CD4-positive, alpha-beta T cell treated with Interleukin-15 for 4 hours (primary cell): ENCODE results near the gene PLEKHD1.
A peak's percentile ranks its signal among the peaks of the same experiment; 100 is the strongest.

Source experiments
- DNase-seq: peaks from one replicate; pipeline ENCODE4 v3.0.0-alpha.2; 2020; ENCODE audit warnings: low spot score

PLEKHD1 gene

DNA sequence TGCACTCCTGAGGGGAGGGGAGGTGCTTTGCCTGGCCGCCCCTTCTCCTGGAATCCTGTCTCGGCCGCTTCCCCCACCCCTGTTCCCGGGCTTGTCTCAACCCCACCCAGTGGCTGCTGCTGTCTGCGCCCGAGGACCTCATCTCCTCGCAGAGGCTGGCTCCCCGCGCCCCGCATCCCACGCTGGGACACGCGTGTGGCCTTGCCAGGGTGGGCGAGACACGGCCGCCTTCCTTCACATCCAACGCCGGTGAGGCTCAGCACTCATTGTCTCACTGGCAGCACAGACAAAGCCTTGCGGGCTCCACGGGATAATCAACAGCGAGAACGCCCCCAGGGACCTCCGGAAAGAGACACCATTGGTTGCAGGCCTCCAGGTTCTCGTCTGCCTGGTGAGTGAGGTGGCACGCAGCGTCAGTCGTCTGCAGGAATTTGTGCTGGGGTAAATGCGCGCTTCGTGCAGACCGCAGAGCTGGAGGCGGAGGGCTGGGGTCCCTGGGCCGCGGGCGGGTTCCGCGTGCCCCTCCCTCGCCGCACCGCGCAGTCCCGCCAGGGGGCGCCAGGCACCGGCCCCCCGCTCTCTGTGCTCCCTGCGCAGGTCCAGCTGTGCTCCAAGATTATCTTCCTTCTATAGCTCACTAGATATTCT is 63.3 kb downstream of the PLEKHD1 start:
- no peak for DNase-seq

DNA sequence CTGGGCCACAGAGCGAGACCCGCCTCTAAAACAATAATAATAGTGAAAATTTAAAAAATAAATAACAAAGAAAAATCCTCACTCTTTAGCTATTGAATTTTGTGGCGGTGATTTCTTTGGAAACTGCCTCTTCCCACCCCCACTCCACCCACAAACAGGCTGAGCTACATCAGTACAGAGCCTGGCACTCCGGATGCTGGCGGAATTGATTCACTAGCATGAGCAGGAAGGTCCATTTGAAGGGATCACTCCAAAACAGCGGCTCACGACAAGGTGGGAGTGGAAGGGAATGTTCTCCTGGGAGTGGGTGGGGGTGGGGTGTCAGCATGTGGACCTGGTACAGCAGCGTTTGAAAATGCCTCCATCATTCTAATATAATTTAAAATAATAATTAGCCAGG is 64.0 kb downstream of the PLEKHD1 start:
- no peak for DNase-seq

- DNase-seq, result no peak
Observed at GRCh38 chr14:69551511-69551910, 67.0 kb downstream of the PLEKHD1 start.

GRCh38 chr14:69553252-69553651 is 68.7 kb downstream of the PLEKHD1 start:
- DNase-seq, result no peak

DNA sequence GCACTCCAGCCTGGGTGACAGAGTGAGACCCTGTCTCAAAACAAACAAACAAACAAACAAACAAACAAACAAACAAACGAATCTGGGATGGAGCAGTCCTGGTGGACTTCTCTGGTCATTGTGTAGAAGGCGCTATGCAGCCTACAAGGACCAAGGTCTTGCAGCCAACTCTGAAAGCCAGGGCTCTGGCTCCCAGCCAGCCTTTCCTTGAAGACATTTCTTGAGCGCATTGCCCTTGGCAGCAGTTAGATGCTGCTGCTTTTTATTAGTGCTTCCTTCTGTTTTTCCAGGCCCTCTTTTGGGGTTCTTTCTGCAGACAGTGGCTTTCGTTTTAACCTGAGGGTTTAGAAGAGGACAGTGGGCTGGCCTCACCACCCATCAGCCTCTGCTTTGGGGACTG is 70.0 kb downstream of the PLEKHD1 start:
- DNase-seq, result no peak

DNA sequence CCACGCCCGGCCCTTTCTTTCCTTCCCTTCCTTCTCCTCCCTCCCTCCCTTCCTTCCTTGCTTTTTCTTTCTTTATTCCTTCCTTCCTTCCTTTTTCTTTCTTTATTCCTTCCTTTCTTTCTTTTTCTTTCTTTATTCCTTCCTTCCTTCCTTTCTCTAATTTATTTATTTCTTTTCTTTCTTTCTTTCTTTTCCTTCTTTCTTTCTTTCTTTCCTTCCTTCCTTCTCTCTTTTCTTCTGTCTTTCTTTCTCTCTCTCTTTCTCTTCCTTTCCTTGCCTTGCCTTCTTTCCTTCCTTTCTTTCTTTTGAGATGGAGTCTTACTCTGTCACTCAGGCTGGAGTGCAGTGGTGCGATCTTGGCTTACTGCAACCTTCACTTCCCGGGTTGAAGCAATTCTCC is 74.2 kb downstream of the PLEKHD1 start:
- DNase-seq, result no peak

GRCh38 chr14:69559581-69560011 is 75.1 kb downstream of the PLEKHD1 start:
- no peak for DNase-seq

GRCh38 chr14:69560826-69561225 is 76.3 kb downstream of the PLEKHD1 start:
- DNase-seq, result no peak

- no peak for DNase-seq
Observed at GRCh38 chr14:69561893-69562292, 77.4 kb downstream of the PLEKHD1 start.

GRCh38 chr14:69567563-69567962 is 83.0 kb downstream of the PLEKHD1 start:
- no peak for DNase-seq

DNA sequence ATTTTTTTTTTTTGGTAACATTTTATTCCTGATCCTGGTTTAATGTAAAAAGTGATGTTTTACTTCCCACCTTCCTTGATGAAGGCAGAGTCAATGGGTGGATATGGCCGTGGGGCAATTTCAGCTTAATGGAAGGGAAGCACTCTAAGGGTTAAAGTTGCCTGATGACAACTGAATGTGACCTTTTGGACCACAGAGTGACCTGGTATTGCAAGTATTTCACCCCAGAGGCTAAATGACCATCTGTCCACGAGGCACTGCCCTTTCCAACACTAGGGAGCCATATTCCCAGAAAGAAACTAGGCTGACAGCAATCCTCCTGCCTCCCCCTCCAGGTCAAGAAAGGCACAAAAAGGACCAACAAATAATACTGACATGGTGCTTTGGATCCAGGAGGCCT is 85.3 kb downstream of the PLEKHD1 start:
- no peak for DNase-seq

- DNase-seq, result no peak
Observed at GRCh38 chr14:69570836-69571330, 86.4 kb downstream of the PLEKHD1 start.

DNA sequence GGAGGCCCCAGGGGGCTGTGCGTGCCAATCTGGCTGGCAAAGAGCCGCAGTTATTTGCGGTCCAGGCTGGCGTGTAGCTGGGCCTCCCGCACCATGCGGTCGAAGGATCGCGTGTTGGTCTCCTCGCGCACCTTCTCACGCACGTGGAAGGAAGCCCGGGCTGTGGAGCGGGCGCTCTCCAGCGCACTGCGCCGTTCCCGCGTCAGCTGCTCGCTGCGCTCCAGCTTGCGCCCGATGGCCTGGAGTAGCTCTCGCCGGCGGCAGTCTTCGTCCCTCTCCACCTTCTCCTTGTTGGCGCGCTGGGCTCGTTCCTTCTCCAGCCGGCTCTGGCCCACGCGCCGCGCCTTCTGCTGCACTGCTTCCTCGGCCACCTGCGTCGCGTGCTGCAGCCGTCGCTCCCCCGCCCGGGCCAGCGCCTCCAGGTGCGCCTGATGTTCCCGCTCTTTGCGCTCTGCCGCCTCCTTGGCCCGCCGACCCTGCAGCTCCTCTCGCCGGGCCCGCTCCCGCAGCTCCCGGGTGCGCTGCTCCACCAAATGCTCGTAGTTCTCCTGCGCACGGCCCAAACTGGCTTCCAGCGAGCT is 87.0 kb downstream of the PLEKHD1 start:
- DNase-seq, result no peak

DNA sequence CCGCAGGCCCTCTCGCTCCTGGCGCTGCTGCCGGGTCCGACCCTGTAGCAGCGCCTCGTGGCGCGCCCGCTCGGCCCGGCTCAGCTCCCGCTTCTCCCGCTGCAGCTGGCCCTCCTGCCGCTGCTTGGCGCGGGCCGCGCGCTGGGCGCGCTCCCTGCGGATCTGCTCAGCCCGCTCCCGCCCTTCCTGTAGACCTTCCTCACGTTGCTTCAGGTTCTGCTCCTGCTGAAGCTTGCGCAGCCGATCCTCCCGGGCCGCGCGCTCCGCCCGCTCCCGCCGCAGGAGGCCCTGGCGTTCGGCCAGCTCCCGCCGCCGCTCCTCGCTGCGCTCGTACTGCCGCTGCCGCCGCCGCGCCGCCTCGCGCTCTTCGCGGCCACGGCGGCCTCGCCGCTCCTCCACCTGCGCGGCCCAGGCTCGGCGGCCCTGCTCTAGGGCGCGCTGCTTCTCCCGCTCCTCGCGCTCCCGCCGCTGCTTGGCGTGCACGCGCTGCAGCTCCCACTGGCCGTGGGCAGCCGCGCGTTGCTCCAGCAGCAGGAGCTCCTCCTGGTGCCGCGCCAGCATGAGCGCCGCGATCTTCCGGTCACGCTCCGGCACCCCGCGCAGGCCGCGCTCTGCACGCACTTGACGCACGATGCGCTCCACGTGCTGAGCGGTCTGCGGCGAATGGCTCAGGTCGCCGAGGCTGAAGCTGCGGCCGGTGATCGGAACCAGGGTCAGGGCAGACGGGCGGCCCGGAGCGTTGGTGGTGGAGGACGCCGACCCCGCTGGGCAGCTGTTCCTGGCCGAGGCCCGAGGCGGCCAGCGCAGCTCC is 87.7 kb downstream of the PLEKHD1 start:
- no peak for DNase-seq

- DNase-seq, result no peak
Observed at GRCh38 chr14:69572841-69573135, 88.3 kb downstream of the PLEKHD1 start.

GRCh38 chr14:69573205-69573830 is 88.8 kb downstream of the PLEKHD1 start:
- no peak for DNase-seq

DNA sequence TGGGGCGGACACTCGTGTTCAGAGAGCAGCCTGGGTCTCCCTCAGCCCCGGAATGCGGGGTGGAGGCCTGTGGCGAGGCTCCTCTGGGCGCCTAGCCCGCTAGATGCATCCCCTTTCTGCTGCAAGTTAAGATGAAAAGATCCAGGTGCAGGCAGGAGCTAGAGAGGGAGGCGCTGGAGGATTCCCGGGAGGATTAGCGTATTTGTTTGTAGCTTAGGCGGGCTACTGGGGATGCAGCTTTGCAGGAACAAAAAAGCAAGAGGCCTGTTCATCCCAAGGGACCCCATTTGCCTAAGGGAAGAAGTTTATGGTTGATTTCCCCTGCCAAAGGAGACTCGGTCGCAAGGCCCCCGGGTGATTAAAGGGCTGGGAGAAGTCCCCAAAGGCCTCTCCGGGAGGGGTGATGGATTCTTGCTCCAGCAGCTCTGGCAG is 89.3 kb downstream of the PLEKHD1 start:
- DNase-seq, result no peak

DNA sequence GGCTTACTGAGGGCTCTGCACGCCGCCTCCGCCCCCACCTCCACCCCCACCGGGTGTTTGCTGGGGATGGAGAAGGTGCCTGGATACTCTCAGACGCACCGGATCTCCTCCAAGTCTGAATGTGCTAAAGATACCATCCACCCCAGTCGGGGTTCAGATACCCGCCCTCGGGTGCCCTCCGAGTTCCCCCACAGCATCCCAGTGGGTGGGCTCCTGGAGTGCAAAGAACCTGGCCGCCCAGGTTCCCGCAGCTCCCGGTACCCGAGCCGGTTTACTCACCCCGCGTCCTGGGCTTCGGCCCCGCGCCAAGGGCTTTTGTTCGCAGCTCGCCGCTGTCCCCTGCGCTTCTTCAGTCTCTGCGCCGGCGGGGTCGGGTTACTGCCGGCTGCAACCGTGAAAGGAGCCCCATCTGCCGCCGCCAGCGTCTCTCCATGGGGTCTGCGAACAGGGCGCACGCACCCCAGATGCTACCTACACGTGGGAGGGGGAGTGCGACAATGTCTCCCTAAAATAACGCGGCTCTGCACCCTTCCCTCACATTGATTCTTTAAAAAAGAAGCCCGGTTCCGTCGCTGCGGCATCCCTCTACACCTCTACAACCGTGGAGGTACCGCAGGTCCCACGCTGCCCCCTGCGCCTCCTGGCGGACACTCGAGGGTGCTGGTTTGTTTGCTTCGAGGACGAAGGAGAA is 89.9 kb downstream of the PLEKHD1 start, which contains the start of gene CCDC177:
Gene CCDC177, minus strand, starts transcription at position 609 of the 691 bp plus-strand sequence. CDS start 1,249 bp downstream, outside the sequence.
- DNase-seq, result peak; percentile 69

DNA sequence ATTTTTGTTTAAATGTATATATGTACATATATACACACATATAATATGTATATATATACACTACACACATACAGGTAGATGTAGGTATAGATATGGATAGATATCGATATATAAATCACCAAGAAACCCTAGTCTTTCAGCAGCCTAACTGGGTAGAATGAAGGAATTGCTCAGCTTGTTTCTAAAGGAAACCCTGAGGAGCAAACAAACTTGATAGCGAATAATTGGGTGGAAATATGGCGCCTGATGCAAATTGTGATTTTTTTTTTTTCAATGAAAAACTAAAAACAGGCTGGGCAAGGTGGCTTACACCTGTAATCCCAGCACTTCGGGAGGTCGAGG is 90.4 kb downstream of the PLEKHD1 start:
- DNase-seq, result no peak

- DNase-seq, result no peak
Observed at GRCh38 chr14:69579476-69579875, 94.9 kb downstream of the PLEKHD1 start.

DNA sequence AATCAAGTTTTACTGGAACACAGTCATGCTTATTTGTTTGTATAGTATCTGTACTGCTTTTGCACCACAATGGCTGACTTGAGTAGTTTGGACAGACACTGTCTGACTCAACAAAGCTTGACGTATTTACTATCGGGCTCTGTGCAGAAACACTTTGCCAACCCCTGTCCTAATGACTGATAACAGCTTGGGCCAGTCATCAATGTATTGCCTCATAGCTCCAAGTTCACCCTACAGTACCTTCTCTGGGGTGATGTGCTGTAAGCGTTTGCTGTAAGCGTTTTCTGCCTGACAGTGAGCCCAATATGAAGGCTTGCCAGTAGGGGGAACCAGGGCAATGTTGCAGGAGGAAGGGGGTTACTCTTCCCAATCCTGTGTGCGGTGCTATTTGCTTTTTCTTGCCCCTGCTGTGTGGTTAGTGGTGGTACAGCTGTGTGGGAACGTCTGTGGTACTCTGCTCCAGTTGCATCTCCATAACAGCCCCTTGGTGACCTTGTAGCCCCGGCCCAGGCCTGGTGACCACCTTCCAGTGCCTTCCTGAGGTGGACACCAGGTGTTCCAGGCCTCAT is 95.6 kb downstream of the PLEKHD1 start:
- no peak for DNase-seq
